Measurements from ENCODE around the gene RIMKLB.
A peak's percentile ranks its signal among the peaks of the same experiment; 100 is the strongest.

The RIMKLB gene

GRCh38 chr12:8699714-8700113 lies 1.9 kb downstream of the RIMKLB start:
- H3K9me3 ChIP-seq (ENCODE audit: low read length): no peaks in the 10 kb centered on the region
- peak overlapping the region; percentile 93 for H3K4me3 ChIP-seq (ENCODE audit: low read depth, low read length, poor library complexity, severe bottlenecking)

GRCh38 chr12:8701046-8701660 lies 3.4 kb downstream of the RIMKLB start:
- Histone ChIP-seq H3K27me3 (ENCODE audit: insufficient read depth, low read length) (no peaks in the 10 kb centered on the region), H3K9me2 (ENCODE audit: low read depth, low read length) (no peaks in the 10 kb centered on the region), H3K4me2 (ENCODE audit: low read length) (peak overlapping the region; percentile 74; the same call in 1 of the 2 replicates), H3K9ac (ENCODE audit: low read length) (peak overlapping the region; percentile 8; the same call in 1 of the 2 replicates), H3K4me1 (ENCODE audit: insufficient read depth, low read length, severe bottlenecking) (peaks cover 54% of the 10 kb centered on the region), H3K79me2 (ENCODE audit: insufficient read depth, low read length) (peaks cover 70% of the 10 kb centered on the region), H3K36me3 (ENCODE audit: insufficient read depth, low read length) (peaks cover 21% of the 10 kb centered on the region), H4K20me1 (ENCODE audit: insufficient read depth, low read length) (no peaks in the 10 kb centered on the region), H3K9me3 (ENCODE audit: low read length) (no peaks in the 10 kb centered on the region), H2AFZ (ENCODE audit: low read length) (no peak overlapping the region), H3F3A (ENCODE audit: insufficient read depth, low read length) (0 out of 2 replicates have a peak, but pooled peaks cover 3% of the 10 kb centered on the region), H3K4me3 (ENCODE audit: low read depth, low read length, poor library complexity, severe bottlenecking) (peak overlapping the region; percentile 18), H3K27ac (ENCODE audit: low read depth, low read length, poor library complexity, severe bottlenecking) (peak overlapping the region; percentile 64)
- TF ChIP-seq EZH2 (IDR thresholded peaks at IDR 0.05; ENCODE audit: borderline replicate concordance, low read length) (no peak), CTCF (IDR thresholded peaks at IDR 0.05; ENCODE audit: low read length) (no peak)

More at GRCh38 chr12:8699714-8700113, 1.9 kb downstream of the RIMKLB start:
- Histone ChIP-seq H3K9ac (ENCODE audit: low read length) (peak overlapping the region; percentile 95), H3K27ac (ENCODE audit: low read depth, low read length, poor library complexity, severe bottlenecking) (peak overlapping the region; percentile 64), H3K79me2 (ENCODE audit: insufficient read depth, low read length) (peaks cover 59% of the 10 kb centered on the region), H3K4me1 (ENCODE audit: insufficient read depth, low read length, severe bottlenecking) (peaks cover 67% of the 10 kb centered on the region), H3K36me3 (ENCODE audit: insufficient read depth, low read length) (peaks cover 21% of the 10 kb centered on the region), H4K20me1 (ENCODE audit: insufficient read depth, low read length) (no peaks in the 10 kb centered on the region), H3K9me2 (ENCODE audit: low read depth, low read length) (no peaks in the 10 kb centered on the region), H3F3A (ENCODE audit: insufficient read depth, low read length) (0 out of 2 replicates have a peak, but pooled peaks cover 3% of the 10 kb centered on the region), H2AFZ (ENCODE audit: low read length) (no peak overlapping the region), H3K27me3 (ENCODE audit: insufficient read depth, low read length) (no peaks in the 10 kb centered on the region), H3K4me2 (ENCODE audit: low read length) (peak overlapping the region; percentile 74)
- no peak for TF ChIP-seq EZH2 (IDR thresholded peaks at IDR 0.05; ENCODE audit: borderline replicate concordance, low read length)
- TF ChIP-seq CTCF (IDR thresholded peaks at IDR 0.05; ENCODE audit: low read length): no peak

DNA sequence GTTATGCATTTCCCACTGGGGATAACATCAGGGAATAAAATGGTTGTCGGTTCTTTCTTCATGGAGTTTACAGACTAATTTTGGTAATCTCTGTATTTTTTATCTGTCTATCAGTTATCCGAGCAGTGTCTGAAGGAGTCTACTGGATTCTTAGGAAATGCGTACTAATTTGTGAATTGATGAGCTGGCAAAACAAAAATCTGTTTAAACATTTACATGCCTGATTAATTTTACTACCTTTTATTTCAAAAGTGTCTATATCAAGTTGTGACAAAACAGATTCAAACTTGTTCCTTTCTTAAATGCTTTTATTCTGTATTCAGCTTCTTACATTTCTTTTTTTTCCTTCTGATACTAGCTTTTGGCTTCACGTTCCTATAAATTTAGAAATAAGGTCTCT lies 4.4 kb downstream of the RIMKLB start:
- H3K4me3 ChIP-seq (ENCODE audit: low read depth, low read length, poor library complexity, severe bottlenecking): no peak overlapping the region
- H3K9me2 ChIP-seq (ENCODE audit: low read depth, low read length): no peaks in the 10 kb centered on the region
- H2AFZ ChIP-seq (ENCODE audit: low read length): no peak overlapping the region
- no peaks in the 10 kb centered on the region for H3K9me3 ChIP-seq (ENCODE audit: low read length)
- H3F3A ChIP-seq (ENCODE audit: insufficient read depth, low read length): no peaks in the 10 kb centered on the region
- no peak overlapping the region for H3K9ac ChIP-seq (ENCODE audit: low read length)
- H3K4me1 ChIP-seq (ENCODE audit: insufficient read depth, low read length, severe bottlenecking): peaks cover 46% of the 10 kb centered on the region
- no peaks in the 10 kb centered on the region for H4K20me1 ChIP-seq (ENCODE audit: insufficient read depth, low read length)
- H3K27ac ChIP-seq (ENCODE audit: low read depth, low read length, poor library complexity, severe bottlenecking): peak overlapping the region; percentile 64
- H3K79me2 ChIP-seq (ENCODE audit: insufficient read depth, low read length): peaks cover 78% of the 10 kb centered on the region
- peak overlapping the region; percentile 74; the same call in 1 of the 2 replicates for H3K4me2 ChIP-seq (ENCODE audit: low read length)
- no peaks in the 10 kb centered on the region for H3K27me3 ChIP-seq (ENCODE audit: insufficient read depth, low read length)
- no peak for TF ChIP-seq CTCF (IDR thresholded peaks at IDR 0.05; ENCODE audit: low read length)
- TF ChIP-seq EZH2 (IDR thresholded peaks at IDR 0.05; ENCODE audit: borderline replicate concordance, low read length): no peak
- H3K36me3 ChIP-seq (ENCODE audit: insufficient read depth, low read length): peaks cover 22% of the 10 kb centered on the region
